ENCODE measurements around the gene NBEA.

DNA sequence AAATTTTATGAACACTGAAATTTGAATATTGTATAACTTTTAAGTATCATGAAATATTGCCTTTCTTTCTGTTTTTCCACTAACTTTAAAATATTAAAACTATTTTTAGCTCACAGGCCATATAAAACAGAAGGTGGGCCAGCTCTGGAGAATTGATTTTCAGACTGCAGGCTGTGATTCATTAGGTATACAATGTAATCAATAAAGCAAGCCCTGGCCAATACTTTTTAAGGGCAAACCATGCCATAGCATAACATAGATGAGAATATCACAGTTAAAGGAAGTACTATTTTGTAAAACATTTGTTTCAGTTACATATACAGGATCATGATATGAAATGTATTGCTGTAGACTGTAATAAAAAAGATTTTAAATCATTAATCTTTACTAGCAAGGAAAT is 336.8 kb downstream of the NBEA start:
- TF ChIP-seq EP300 (IDR thresholded peaks at IDR 0.05) (no peak), CTCF (IDR thresholded peaks at IDR 0.05) (no peak)

Measured in sigmoid colon (tissue), 4 donors.